ENCODE measurements around the gene SFXN3.

The SFXN3 gene

GRCh38 chr10:101000127-101000914, 30.7 kb upstream of the SFXN3 start:
- TF ChIP-seq CTCF (conservative IDR thresholded peaks at IDR 0.05; ENCODE audit: control insufficient read depth, insufficient read depth, low read depth, low read length), result no peak
- DNase-seq (ENCODE audit: low read depth), result no peak
- peak overlapping the region; percentile 80 for H3K4me3 ChIP-seq (ENCODE audit: control insufficient read depth, low read depth, low read length)

- DNase-seq (ENCODE audit: low read depth), result peak; percentile 94
- no peak for TF ChIP-seq CTCF (conservative IDR thresholded peaks at IDR 0.05; ENCODE audit: control insufficient read depth, insufficient read depth, low read depth, low read length)
- H3K4me3 ChIP-seq (ENCODE audit: control insufficient read depth, low read depth, low read length), result peak overlapping the region; percentile 80
Observed at GRCh38 chr10:101000915-101001658, 29.9 kb upstream of the SFXN3 start.

- TF ChIP-seq CTCF (conservative IDR thresholded peaks at IDR 0.05; ENCODE audit: control insufficient read depth, insufficient read depth, low read depth, low read length), result no peak
- H3K4me3 ChIP-seq (ENCODE audit: control insufficient read depth, low read depth, low read length), result peak overlapping the region; percentile 38
- no peak for DNase-seq (ENCODE audit: low read depth)
Observed at GRCh38 chr10:101001659-101002035, 29.4 kb upstream of the SFXN3 start.

DNA sequence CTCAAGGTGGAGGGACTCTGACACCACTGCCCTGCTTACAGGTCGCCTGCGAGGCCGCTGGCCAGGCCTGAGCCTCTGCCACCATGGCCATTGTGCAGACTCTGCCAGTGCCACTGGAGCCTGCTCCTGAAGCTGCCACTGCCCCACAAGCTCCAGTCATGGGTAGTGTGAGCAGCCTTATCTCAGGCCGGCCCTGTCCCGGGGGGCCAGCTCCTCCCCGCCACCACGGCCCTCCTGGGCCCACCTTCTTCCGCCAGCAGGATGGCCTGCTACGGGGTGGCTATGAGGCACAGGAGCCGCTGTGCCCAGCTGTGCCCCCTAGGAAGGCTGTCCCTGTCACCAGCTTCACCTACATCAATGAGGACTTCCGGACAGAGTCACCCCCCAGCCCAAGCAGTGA, 28.6 kb upstream of the SFXN3 start:
- TF ChIP-seq CTCF (conservative IDR thresholded peaks at IDR 0.05; ENCODE audit: control insufficient read depth, insufficient read depth, low read depth, low read length), result no peak
- no peak for DNase-seq (ENCODE audit: low read depth)
- H3K4me3 ChIP-seq (ENCODE audit: control insufficient read depth, low read depth, low read length), result no peak overlapping the region

DNA sequence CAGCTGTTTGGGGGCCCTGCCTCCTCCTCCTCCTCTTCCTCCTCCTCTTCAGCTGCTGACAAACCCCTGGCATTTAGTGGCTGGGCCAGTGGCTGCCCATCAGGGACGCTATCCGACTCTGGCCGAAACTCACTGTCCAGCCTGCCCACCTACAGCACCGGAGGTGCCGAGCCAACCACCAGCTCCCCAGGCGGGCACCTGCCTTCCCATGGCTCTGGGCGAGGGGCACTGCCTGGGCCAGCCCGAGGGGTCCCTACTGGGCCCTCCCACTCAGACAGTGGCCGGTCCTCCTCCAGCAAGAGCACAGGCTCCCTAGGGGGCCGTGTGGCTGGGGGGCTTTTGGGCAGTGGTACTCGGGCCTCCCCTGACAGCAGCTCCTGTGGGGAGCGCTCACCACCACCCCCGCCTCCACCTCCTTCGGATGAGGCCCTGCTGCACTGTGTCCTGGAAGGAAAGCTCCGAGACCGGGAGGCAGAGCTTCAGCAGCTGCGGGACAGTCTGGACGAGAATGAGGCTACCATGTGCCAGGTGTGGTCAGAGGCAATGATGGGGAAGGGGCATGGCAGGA, 27.3 kb upstream of the SFXN3 start:
- H3K4me3 ChIP-seq (ENCODE audit: control insufficient read depth, low read depth, low read length), result no peak overlapping the region
- DNase-seq (ENCODE audit: low read depth), result no peak
- TF ChIP-seq CTCF (conservative IDR thresholded peaks at IDR 0.05; ENCODE audit: control insufficient read depth, insufficient read depth, low read depth, low read length), result no peak

GRCh38 chr10:101005361-101005760, 25.7 kb upstream of the SFXN3 start:
- TF ChIP-seq CTCF (conservative IDR thresholded peaks at IDR 0.05; ENCODE audit: control insufficient read depth, insufficient read depth, low read depth, low read length), result no peak
- DNase-seq (ENCODE audit: low read depth), result no peak
- H3K4me3 ChIP-seq (ENCODE audit: control insufficient read depth, low read depth, low read length), result no peak overlapping the region

Measured in fibroblast of mammary gland (primary cell).